Vagina (tissue), 2 donors: ENCODE results near the gene CD63.

Experiments
- POLR2A ChIP-seq, 2 donors: fragments of 450-650 bp; IDR thresholded peaks; one replicate each; pipeline ENCODE4 v1.6.1; 2017; ENCODE audit warnings: antibody characterized with exemption in 2 of 2, mild to moderate bottlenecking in 2 of 2, moderate library complexity in 2 of 2
- TF ChIP-seq, protein P1 (sequence below), 3 experiments: fragments of 450-650 bp in 2 of 3; fragments of 200-600 bp in 1 of 3; sonication (generic) in 1 of 3; IDR thresholded peaks; one replicate each; pipeline ENCODE4 v1.5.1; 2017 to 2019; ENCODE audit warnings: antibody characterized with exemption in 3 of 3, mild to moderate bottlenecking in 2 of 3, moderate library complexity in 2 of 3

DNA sequence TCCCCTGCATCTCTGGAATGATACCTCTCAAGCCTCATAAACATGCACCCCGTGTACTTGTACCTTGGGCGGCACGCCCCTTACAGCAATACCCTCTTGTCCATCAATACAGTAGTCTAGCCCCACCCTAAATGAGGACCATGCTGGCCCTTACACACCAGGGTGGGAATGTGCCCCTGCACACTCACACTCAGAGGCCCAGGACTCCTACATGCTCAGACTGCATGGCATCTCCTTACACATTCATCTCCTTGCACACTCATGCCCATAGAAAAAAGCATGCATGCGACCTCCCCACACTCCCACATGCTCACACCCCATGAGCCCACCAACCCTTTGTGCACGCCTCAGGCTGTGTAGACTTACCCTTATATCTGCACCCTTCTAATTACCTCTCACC is 43.1 kb downstream of the CD63 start:
- TF ChIP-seq, protein P1, sequence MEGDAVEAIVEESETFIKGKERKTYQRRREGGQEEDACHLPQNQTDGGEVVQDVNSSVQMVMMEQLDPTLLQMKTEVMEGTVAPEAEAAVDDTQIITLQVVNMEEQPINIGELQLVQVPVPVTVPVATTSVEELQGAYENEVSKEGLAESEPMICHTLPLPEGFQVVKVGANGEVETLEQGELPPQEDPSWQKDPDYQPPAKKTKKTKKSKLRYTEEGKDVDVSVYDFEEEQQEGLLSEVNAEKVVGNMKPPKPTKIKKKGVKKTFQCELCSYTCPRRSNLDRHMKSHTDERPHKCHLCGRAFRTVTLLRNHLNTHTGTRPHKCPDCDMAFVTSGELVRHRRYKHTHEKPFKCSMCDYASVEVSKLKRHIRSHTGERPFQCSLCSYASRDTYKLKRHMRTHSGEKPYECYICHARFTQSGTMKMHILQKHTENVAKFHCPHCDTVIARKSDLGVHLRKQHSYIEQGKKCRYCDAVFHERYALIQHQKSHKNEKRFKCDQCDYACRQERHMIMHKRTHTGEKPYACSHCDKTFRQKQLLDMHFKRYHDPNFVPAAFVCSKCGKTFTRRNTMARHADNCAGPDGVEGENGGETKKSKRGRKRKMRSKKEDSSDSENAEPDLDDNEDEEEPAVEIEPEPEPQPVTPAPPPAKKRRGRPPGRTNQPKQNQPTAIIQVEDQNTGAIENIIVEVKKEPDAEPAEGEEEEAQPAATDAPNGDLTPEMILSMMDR (IDR thresholded peaks at IDR 0.05) = no peak
- TF ChIP-seq POLR2A (IDR thresholded peaks at IDR 0.05) = no peak
